ENCODE results near the gene ZNF699. TPM values are rescaled to one million over a fixed set of nuclear protein-coding genes. Genes with fewer than 3 reads are reported as not detected.
"Not testable (repeated sequence)": the region's sequence is repeated elsewhere in the genome, so short reads cannot be mapped to it uniquely, and the experiment has no call there.

Gene ZNF699
- total RNA-seq, 1 experiment from 2014 or later, result 5.5 TPM

DNA sequence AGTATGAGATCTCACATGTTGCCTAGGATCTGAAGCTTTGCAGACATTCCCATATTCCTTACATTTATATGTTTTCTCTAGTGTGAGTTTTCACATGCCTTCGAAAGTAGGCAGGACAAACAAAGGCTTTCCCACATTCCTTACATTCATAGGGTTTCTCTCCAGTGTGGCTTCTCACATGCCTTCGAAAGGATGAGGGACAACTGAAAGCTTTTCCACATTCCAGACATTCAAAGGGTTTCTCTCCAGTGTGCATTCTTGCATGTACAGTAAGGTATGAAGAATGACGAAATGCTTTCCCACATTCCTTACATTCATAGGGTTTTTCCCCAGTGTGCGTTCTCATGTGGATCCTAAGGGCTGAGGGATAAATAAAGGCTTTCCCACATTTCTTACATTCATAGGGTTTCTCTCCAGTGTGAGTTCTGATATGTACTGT is 14.2 kb downstream of the ZNF699 start:
- Histone ChIP-seq H3K4me3 (ENCODE audit: low read depth, low read length, poor library complexity, severe bottlenecking) (no peak overlapping the region), H3K27me3 (replicated peaks; ENCODE audit: insufficient read depth, low read depth, low read length, poor library complexity) (no peaks in the 10 kb centered on the region), H3K9me3 (ENCODE audit: low read depth, low read length, poor library complexity, severe bottlenecking) (peaks cover 74% of the 10 kb centered on the region), H3K4me1 (ENCODE audit: insufficient read depth, low read length, poor library complexity, severe bottlenecking) (no peaks in the 10 kb centered on the region), H3K27ac (ENCODE audit: low read depth, low read length, poor library complexity, severe bottlenecking) (no peak overlapping the region), H3K36me3 (ENCODE audit: insufficient read depth, low read length, poor library complexity, severe bottlenecking) (peaks cover 46% of the 10 kb centered on the region)
- intact Hi-C loops (cut with micrococcal nuclease; ENCODE audit: unreplicated experiment), result no loop called here
- CTCF ChIA-PET, result no interaction called here
- POLR2A ChIA-PET (ENCODE audit: low non-redundant PET), result no interaction called here
- no TSS peak for BruUV-seq (replicated peaks)
- no peak for TF ChIP-seq EZH2 (IDR thresholded peaks at IDR 0.05; ENCODE audit: borderline replicate concordance, low read depth, low read length, poor library complexity, severe bottlenecking)
- TF ChIP-seq, protein P1, sequence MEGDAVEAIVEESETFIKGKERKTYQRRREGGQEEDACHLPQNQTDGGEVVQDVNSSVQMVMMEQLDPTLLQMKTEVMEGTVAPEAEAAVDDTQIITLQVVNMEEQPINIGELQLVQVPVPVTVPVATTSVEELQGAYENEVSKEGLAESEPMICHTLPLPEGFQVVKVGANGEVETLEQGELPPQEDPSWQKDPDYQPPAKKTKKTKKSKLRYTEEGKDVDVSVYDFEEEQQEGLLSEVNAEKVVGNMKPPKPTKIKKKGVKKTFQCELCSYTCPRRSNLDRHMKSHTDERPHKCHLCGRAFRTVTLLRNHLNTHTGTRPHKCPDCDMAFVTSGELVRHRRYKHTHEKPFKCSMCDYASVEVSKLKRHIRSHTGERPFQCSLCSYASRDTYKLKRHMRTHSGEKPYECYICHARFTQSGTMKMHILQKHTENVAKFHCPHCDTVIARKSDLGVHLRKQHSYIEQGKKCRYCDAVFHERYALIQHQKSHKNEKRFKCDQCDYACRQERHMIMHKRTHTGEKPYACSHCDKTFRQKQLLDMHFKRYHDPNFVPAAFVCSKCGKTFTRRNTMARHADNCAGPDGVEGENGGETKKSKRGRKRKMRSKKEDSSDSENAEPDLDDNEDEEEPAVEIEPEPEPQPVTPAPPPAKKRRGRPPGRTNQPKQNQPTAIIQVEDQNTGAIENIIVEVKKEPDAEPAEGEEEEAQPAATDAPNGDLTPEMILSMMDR (conservative IDR thresholded peaks at IDR 0.05; ENCODE audit: low read depth, low read length), result no peak
- DNase-seq (ENCODE audit: low spot score), result no peak

DNA sequence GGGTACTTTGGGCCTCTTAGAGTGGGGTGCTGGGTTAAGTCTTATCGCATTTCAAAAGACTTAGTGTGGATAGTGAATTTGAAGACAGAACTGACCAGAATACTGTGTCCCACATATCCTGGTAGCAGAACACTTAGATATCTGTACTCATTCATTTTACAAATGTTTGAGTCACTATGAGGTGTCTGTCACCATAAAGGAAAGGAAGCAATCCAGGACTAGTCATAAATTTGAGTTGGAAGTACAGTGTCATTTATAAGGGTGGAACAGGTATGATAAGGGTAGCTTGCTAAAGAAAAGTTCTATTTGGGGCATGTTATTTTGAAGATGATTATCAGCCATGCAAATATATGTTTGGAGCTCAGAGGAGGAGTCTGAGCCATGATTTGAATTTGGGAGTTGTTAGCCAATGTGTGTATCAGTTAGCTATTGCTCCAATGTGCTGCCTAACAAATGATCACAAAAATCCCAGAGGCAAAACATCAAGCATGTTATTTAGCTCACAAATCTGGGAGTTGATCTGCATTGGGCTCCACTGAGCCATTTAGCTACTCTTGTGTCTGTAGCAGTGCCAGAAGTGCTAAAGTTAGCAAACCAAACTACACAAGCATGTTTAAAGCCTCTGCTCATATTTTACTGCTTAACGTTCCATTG is 20.3 kb downstream of the ZNF699 start:
- intact Hi-C loops (cut with micrococcal nuclease; ENCODE audit: unreplicated experiment), result no loop called here
- no peak overlapping the region for H3K4me3 ChIP-seq (ENCODE audit: low read depth, low read length, poor library complexity, severe bottlenecking)
- CTCF ChIA-PET, result interaction anchor here (0.6 kb wide), 1 partner anchor 508 kb away, joined by 3 read pairs; no protein-coding TSS in a partner anchor
- DNase-seq (ENCODE audit: low spot score), result no peak
- H3K36me3 ChIP-seq (ENCODE audit: insufficient read depth, low read length, poor library complexity, severe bottlenecking), result peaks cover 5% of the 10 kb centered on the region
- H3K27me3 ChIP-seq (replicated peaks; ENCODE audit: insufficient read depth, low read depth, low read length, poor library complexity), result no peaks in the 10 kb centered on the region
- no peak overlapping the region for H3K27ac ChIP-seq (ENCODE audit: low read depth, low read length, poor library complexity, severe bottlenecking)
- TF ChIP-seq, protein P1 (conservative IDR thresholded peaks at IDR 0.05; ENCODE audit: low read depth, low read length), result no peak
- no peak for TF ChIP-seq EZH2 (IDR thresholded peaks at IDR 0.05; ENCODE audit: borderline replicate concordance, low read depth, low read length, poor library complexity, severe bottlenecking)
- POLR2A ChIA-PET (ENCODE audit: low non-redundant PET), result no interaction called here
- peaks cover 33% of the 10 kb centered on the region for H3K9me3 ChIP-seq (ENCODE audit: low read depth, low read length, poor library complexity, severe bottlenecking)
- H3K4me1 ChIP-seq (ENCODE audit: insufficient read depth, low read length, poor library complexity, severe bottlenecking), result no peaks in the 10 kb centered on the region
- no TSS peak for BruUV-seq (replicated peaks)

DNA sequence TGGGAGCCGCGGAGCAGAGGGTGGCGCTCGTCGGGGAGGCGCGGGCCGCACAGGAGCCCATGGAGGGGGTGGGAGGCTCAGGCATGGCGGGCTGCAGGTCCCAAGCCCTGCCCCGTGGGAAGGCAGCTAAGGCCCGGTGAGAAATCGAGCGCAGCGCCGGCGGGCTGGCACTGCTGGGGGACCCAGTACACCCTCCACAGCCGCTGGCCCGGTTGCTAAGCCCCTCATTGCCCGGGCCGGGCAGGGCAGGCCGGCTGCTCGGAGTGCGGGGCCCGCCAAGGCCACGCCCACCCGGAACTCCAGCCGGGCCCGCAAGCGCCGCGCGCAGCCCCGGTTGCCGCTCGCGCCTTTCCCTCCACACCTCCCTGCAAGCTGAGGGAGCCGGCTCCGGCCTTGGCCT is 26.2 kb downstream of the ZNF699 start:
- H3K4me3 ChIP-seq (ENCODE audit: low read depth, low read length, poor library complexity, severe bottlenecking); H3K27me3 ChIP-seq (replicated peaks; ENCODE audit: insufficient read depth, low read depth, low read length, poor library complexity); intact Hi-C loops (cut with micrococcal nuclease; ENCODE audit: unreplicated experiment); DNase-seq (ENCODE audit: low spot score); H3K27ac ChIP-seq (ENCODE audit: low read depth, low read length, poor library complexity, severe bottlenecking); H3K9me3 ChIP-seq (ENCODE audit: low read depth, low read length, poor library complexity, severe bottlenecking); POLR2A ChIA-PET (ENCODE audit: low non-redundant PET); CTCF ChIA-PET; BruUV-seq (replicated peaks); H3K36me3 ChIP-seq (ENCODE audit: insufficient read depth, low read length, poor library complexity, severe bottlenecking); H3K4me1 ChIP-seq (ENCODE audit: insufficient read depth, low read length, poor library complexity, severe bottlenecking): not testable (repeated sequence)

GRCh38 chr19:9251236-9251635 is 58.4 kb downstream of the ZNF699 start:
- H3K27ac ChIP-seq (ENCODE audit: low read depth, low read length, poor library complexity, severe bottlenecking), result no peak overlapping the region
- ChIA-PET CTCF (no interaction called here), POLR2A (ENCODE audit: low non-redundant PET) (no interaction called here)
- no peaks in the 10 kb centered on the region for H3K36me3 ChIP-seq (ENCODE audit: insufficient read depth, low read length, poor library complexity, severe bottlenecking)
- no peak overlapping the region for H3K4me3 ChIP-seq (ENCODE audit: low read depth, low read length, poor library complexity, severe bottlenecking)
- BruUV-seq (replicated peaks), result no TSS peak
- no peaks in the 10 kb centered on the region for H3K9me3 ChIP-seq (ENCODE audit: low read depth, low read length, poor library complexity, severe bottlenecking)
- H3K4me1 ChIP-seq (ENCODE audit: insufficient read depth, low read length, poor library complexity, severe bottlenecking), result no peaks in the 10 kb centered on the region
- TF ChIP-seq EZH2 (IDR thresholded peaks at IDR 0.05; ENCODE audit: borderline replicate concordance, low read depth, low read length, poor library complexity, severe bottlenecking), result no peak
- TF ChIP-seq, protein P1 (conservative IDR thresholded peaks at IDR 0.05; ENCODE audit: low read depth, low read length), result no peak
- intact Hi-C loops (cut with micrococcal nuclease; ENCODE audit: unreplicated experiment), result no loop called here
- no peaks in the 10 kb centered on the region for H3K27me3 ChIP-seq (replicated peaks; ENCODE audit: insufficient read depth, low read depth, low read length, poor library complexity)
- DNase-seq (ENCODE audit: low spot score), result no peak
